ENCODE results near the gene SP8.

- TF ChIP-seq POU6F1 (CRISPR knock-in tag; IDR thresholded peaks at IDR 0.05; ENCODE audit: borderline replicate concordance, low read depth): no peak
- no peak for TF ChIP-seq PATZ1 (CRISPR knock-in tag; IDR thresholded peaks at IDR 0.05; ENCODE audit: borderline replicate concordance)
- TF ChIP-seq GLIS3 (CRISPR knock-in tag; IDR thresholded peaks at IDR 0.05): no peak
- TF ChIP-seq TSHZ2 (CRISPR knock-in tag; IDR thresholded peaks at IDR 0.05): no peak
These were observed 39.7 kb downstream of the SP8 start for GRCh38 chr7:20747001-20747400.
